WERI-Rb-1 (cell line): Measurements from ENCODE around the gene RNF39.

ENCODE experiments used
- DNase-seq: peaks from one replicate; pipeline ENCODE4 v3.0.0-alpha.2; 2020
- H3K27ac ChIP-seq: fragments of 250-450 bp; sonication (Bioruptor Pico); 2 replicates; pipeline ENCODE4 v1.5.1; 2020; ENCODE audit warnings: mild to moderate bottlenecking, moderate library complexity
- H3K27me3 ChIP-seq: fragments of 250-450 bp; sonication (Bioruptor Pico); 2 replicates; pipeline ENCODE4 v1.5.1; 2021; ENCODE audit warnings: mild to moderate bottlenecking, low read depth, moderate library complexity; ENCODE audit not compliant: insufficient read depth, severe bottlenecking
- H3K36me3 ChIP-seq: fragments of 250-450 bp; sonication (Bioruptor Pico); 2 replicates; pipeline ENCODE4 v1.5.1; 2020; ENCODE audit warnings: mild to moderate bottlenecking, moderate library complexity
- H3K4me3 ChIP-seq: 2 replicates; pipeline ENCODE4 v1.5.1; 2011; ENCODE audit warnings: low read depth, mild to moderate bottlenecking, control low read depth, low read length
- H3K9me3 ChIP-seq: fragments of 250-450 bp; sonication (Bioruptor Pico); 2 replicates; pipeline ENCODE4 v1.5.1; 2021; ENCODE audit warnings: mild to moderate bottlenecking, moderate library complexity; ENCODE audit not compliant: severe bottlenecking
- TF ChIP-seq, protein P1 (sequence below): IDR thresholded peaks from 2 replicates; pipeline ENCODE4 v1.5.1; 2011; ENCODE audit warnings: low read depth, mild to moderate bottlenecking, control low read depth, inconsistent platforms, low read length

The RNF39 gene

DNA sequence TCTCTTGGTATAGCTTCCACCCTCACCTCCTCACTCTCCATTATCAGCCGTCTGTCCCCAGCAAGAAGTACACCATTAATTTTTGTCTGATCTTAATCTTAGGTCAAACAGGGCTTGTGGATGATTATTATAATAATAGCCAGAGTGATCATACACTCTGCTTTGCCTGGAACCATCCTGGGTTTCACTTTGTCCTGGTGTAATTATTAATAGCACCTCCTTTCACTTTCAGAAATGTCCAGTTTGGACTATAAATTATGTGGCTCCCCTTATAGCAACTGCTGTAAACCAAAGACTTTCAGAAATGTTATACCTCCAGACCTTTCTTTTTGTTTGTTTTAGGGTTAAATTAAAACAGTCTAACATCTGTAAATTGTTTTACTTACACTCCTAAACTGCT is 38.3 kb upstream of the RNF39 start:
- Histone ChIP-seq H3K36me3 (no peaks in the 10 kb centered on the region), H3K27me3 (peaks cover 100% of the 10 kb centered on the region), H3K9me3 (peaks cover 3% of the 10 kb centered on the region), H3K27ac (no peak overlapping the region), H3K4me3 (no peak overlapping the region)
- TF ChIP-seq, protein P1, sequence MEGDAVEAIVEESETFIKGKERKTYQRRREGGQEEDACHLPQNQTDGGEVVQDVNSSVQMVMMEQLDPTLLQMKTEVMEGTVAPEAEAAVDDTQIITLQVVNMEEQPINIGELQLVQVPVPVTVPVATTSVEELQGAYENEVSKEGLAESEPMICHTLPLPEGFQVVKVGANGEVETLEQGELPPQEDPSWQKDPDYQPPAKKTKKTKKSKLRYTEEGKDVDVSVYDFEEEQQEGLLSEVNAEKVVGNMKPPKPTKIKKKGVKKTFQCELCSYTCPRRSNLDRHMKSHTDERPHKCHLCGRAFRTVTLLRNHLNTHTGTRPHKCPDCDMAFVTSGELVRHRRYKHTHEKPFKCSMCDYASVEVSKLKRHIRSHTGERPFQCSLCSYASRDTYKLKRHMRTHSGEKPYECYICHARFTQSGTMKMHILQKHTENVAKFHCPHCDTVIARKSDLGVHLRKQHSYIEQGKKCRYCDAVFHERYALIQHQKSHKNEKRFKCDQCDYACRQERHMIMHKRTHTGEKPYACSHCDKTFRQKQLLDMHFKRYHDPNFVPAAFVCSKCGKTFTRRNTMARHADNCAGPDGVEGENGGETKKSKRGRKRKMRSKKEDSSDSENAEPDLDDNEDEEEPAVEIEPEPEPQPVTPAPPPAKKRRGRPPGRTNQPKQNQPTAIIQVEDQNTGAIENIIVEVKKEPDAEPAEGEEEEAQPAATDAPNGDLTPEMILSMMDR = no peak
- DNase-seq = no peak

DNA sequence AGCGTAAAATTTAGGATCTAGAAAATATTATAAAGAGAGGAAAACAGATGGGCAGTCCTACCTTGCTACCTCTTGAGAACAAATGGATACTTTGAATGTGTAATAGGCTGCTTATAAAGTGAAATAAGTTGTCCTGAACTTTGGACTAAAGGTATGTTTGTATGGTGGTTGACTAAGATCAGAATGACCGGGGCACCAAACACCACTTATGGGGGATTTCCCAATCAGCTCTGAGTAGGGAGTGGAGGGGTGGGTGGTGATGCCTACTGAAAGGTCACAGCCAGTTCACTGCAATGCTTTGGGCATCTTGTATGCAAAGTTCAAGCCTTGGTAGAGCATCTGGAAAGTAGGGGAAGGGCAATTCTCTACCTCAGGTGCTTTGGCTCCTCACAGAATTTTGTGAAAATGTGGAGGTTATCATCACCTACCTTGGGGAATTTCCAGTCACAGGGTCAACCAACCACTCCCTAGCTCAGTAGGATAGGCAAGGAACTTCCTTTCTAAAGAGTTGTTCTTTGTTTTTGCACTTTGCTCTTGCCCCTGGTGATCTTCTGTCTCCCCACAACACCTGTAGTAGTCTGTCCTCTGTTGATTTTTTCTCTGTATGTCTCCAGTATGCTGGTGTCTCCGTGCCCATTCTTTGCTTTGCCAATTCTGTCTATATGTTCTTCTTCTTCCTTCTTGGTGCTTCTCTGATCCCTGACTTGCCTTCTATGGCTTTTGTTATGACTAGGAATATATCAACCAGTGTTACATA is 37.6 kb upstream of the RNF39 start, which contains the start of gene TRIM31:
TSS of gene TRIM31 (minus strand) at position 88 of the 757 bp plus-strand sequence. CDS start 285 bp downstream, outside the sequence.
- DNase-seq = no peak
- TF ChIP-seq, protein P1 = no peak
- H3K36me3 ChIP-seq = no peaks in the 10 kb centered on the region
- H3K9me3 ChIP-seq = peaks cover 3% of the 10 kb centered on the region
- peaks cover 100% of the 10 kb centered on the region for H3K27me3 ChIP-seq
- no peak within 1 kb of the TSS for H3K27ac ChIP-seq
- no peak within 1 kb of the TSS for H3K4me3 ChIP-seq

DNA sequence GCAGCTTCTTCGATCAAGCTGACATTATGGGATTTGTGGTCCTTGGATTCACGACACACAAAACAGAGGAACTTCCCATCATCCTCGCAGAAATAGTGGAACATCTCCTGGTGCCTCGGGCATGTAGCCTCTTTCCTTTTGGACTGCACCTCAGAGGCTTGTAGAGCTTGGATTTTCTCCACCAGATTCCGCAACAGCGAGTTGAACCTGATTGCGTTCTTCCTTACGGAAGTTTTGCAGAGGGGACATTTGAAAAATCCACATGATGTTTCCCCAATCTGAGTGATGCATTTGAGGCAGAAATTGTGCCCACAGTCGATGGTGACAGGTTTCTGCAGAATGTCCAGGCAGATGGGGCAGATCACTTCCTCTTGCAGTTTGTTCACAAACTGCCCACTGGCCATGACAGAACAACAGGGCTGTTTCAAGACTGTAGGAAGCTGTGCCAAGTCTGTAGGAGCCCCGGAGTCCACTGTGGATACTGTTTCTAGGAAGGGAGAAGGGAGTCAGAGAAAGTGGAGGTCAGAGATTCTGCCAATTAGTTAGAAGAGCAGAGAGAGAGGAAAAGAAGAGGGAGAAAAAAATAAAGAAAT is 36.9 kb upstream of the RNF39 start:
- Histone ChIP-seq H3K4me3 (no peak overlapping the region), H3K27me3 (peaks cover 100% of the 10 kb centered on the region), H3K36me3 (no peaks in the 10 kb centered on the region), H3K27ac (no peak overlapping the region), H3K9me3 (peaks cover 3% of the 10 kb centered on the region)
- no peak for DNase-seq
- TF ChIP-seq, protein P1 = no peak

DNA sequence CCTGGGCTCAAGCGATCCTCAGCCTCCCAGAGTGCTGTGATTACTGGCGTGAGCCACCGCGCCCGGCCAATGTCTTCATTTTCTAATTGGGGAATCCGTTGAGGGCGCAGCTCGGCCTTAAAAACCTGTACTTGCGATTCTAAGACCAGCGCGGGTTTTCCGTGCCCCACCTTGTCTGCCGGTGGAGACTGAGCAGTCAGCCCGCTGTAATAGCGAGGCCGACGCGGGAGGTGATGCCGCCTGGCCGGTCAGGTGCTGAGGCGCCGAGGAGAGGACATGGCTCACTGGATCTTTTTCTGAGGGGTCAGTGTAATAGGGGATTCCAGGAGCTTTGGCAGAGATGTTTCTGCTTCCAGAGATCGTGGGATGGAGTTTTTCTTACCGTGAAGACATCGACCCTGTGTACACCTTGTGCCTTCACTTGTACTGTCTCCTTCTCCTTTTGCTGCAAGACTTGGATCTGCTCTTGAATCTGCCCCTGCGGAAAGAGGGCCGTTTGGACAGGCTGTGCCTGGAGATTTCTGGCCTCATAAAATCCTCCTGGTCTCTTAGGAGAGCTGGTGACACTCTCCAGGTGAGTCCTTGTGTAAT is 35.8 kb upstream of the RNF39 start:
- Histone ChIP-seq H3K27ac (no peak overlapping the region), H3K27me3 (peaks cover 98% of the 10 kb centered on the region), H3K4me3 (no peak overlapping the region), H3K36me3 (no peaks in the 10 kb centered on the region), H3K9me3 (peaks cover 3% of the 10 kb centered on the region)
- TF ChIP-seq, protein P1 = no peak
- DNase-seq = no peak

DNA sequence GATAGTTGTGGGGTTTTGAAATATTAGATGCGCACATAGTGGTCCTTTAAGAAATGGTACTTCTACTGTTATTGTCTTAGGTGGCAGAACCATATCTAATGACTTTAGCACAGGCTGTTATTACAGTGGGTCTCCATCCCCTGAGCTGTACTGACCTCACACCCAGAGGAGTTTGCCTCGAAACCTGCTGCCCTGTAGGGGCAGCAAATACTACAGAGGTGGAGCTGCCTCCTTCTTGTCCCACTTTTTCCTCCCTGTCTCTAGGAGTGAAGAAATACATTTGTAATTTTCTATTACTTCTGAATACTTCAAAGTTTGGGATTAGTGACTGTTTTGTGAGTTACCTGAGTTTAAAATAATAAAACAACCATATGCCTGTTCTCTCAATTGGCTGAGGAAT is 29.1 kb upstream of the RNF39 start:
- TF ChIP-seq, protein P1 = peak; percentile 30; the same call in 1 of the 2 replicates
- DNase-seq = no peak

More for the DNA sequence above, 29.1 kb upstream of the RNF39 start:
- H3K4me3 ChIP-seq = no peak overlapping the region
- H3K27ac ChIP-seq = no peak overlapping the region
- peaks cover 96% of the 10 kb centered on the region for H3K27me3 ChIP-seq
- no peaks in the 10 kb centered on the region for H3K9me3 ChIP-seq
- no peaks in the 10 kb centered on the region for H3K36me3 ChIP-seq
